Activated CD8-positive, alpha-beta T cell treated with anti-CD3 and anti-CD28 coated beads for 36 hours (primary cell): ENCODE measurements around the gene TNFRSF25. TPM values are rescaled to one million over a fixed set of nuclear protein-coding genes. Genes with fewer than 3 reads are reported as not detected.
A peak's percentile ranks its signal among the peaks of the same experiment; 100 is the strongest.

Experiments used
- ATAC-seq: fragments of 200-7000 bp; cut with Tn5 transposase; one replicate; pipeline ENCODE4 v1.10.0; 2021; ENCODE audit warnings: mild to moderate bottlenecking, moderate library complexity
- CTCF ChIA-PET: fragments of 350-600 bp; sonication (Branson Sonifier 250); formaldehyde crosslinking; loops from one replicate; lab custom pipeline; 2021; ENCODE audit warnings: antibody characterized with exemption; lab: Charles Lee
- POLR2A ChIA-PET: fragments of 350-600 bp; sonication (Branson Sonifier 250); formaldehyde crosslinking; loops from one replicate; lab custom pipeline; 2021; ENCODE audit warnings: antibody characterized with exemption; lab: Charles Lee
- DNase-seq: peaks from one replicate; pipeline ENCODE4 v3.0.0-alpha.2; 2020
- H3K27ac Mint-ChIP-seq: one replicate; pipeline ENCODE4 v1.8.0; 2021; ENCODE audit warnings: mild to moderate bottlenecking, mixed read lengths
- H3K27me3 Mint-ChIP-seq: one replicate; pipeline ENCODE4 v1.8.0; 2021; ENCODE audit warnings: mixed read lengths
- H3K36me3 Mint-ChIP-seq: one replicate; pipeline ENCODE4 v1.8.0; 2021; ENCODE audit warnings: low read depth, mixed read lengths
- H3K4me1 Mint-ChIP-seq: one replicate; pipeline ENCODE4 v1.8.0; 2021; ENCODE audit warnings: low read depth, mixed read lengths
- H3K4me3 Mint-ChIP-seq: one replicate; pipeline ENCODE4 v1.8.0; 2021; ENCODE audit warnings: mild to moderate bottlenecking, moderate library complexity, mixed read lengths
- H3K9me3 Mint-ChIP-seq: one replicate; pipeline ENCODE4 v1.8.0; 2021; ENCODE audit warnings: mixed read lengths
- intact Hi-C: fragments of 100-400 bp; cut with micrococcal nuclease; formaldehyde crosslinking; loops from one replicate; pipeline ENCODE4 v1.10.0; 2022
- total RNA-seq, 2 experiments: library from RNA; stranded (reverse); gene quantifications; one replicate each; pipeline ENCODE4 v1.2.3, GENCODE V29; 2021
- TF ChIP-seq, protein P1 (sequence below): fragments of 200-600 bp; IDR thresholded peaks from one replicate; pipeline ENCODE4 v1.8.0; 2022; ENCODE audit warnings: antibody characterized with exemption, mild to moderate bottlenecking

The TNFRSF25 gene
- total RNA-seq, 2 experiments from 2014 or later: 55.8 to 57.8 TPM

DNA sequence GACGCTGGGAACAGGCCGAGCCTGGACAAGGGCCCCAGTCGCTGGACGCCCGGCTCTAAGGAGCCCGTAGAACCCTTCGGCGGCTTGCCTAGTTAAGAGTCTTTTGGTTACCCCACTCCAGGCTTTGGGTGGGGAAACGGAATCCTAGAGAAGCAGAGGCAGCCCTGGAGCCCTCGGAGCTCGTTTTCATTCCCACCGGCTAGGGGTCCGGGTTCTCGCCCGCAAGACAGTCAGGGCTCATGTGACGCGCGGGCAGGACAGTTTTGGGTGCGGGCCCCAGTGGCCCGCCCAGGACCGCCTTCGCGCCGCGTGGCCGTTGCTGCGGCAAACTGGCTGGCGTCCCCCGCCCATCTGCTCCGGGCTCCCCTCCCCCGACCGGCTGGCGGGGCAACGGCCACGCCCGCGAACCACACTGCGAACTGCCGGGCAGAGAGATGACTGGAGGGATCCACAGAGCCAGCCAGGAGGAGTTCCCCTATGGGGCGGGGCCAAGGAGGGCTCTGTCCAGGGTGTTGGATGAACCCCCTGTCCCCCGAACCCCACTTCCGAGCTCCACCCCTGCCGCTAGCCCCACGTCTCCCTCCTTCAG is 45.4 kb downstream of the TNFRSF25 start:
- Mint-ChIP-seq H3K27ac (no peak overlapping the region), H3K4me1 (peaks cover 14% of the 10 kb centered on the region), H3K4me3 (no peak overlapping the region), H3K27me3 (peaks cover 70% of the 10 kb centered on the region), H3K9me3 (no peaks in the 10 kb centered on the region), H3K36me3 (no peaks in the 10 kb centered on the region)
- intact Hi-C loops: no loop called here
- TF ChIP-seq, protein P1, sequence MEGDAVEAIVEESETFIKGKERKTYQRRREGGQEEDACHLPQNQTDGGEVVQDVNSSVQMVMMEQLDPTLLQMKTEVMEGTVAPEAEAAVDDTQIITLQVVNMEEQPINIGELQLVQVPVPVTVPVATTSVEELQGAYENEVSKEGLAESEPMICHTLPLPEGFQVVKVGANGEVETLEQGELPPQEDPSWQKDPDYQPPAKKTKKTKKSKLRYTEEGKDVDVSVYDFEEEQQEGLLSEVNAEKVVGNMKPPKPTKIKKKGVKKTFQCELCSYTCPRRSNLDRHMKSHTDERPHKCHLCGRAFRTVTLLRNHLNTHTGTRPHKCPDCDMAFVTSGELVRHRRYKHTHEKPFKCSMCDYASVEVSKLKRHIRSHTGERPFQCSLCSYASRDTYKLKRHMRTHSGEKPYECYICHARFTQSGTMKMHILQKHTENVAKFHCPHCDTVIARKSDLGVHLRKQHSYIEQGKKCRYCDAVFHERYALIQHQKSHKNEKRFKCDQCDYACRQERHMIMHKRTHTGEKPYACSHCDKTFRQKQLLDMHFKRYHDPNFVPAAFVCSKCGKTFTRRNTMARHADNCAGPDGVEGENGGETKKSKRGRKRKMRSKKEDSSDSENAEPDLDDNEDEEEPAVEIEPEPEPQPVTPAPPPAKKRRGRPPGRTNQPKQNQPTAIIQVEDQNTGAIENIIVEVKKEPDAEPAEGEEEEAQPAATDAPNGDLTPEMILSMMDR: no peak
- ATAC-seq (no peak), DNase-seq (no peak)
- ChIA-PET POLR2A (interaction anchor here (0.7 to 1.4 kb wide), 2 partner anchors 16 to 27 kb away, joined by 3 to 6 read pairs; partner anchors contain the start of gene ACOT7), CTCF (interaction anchor here (0.7 to 10.7 kb wide), 6 partner anchors 15 to 173 kb away, joined by 3 to 79 read pairs (median 24); no protein-coding TSS in a partner anchor)

DNA sequence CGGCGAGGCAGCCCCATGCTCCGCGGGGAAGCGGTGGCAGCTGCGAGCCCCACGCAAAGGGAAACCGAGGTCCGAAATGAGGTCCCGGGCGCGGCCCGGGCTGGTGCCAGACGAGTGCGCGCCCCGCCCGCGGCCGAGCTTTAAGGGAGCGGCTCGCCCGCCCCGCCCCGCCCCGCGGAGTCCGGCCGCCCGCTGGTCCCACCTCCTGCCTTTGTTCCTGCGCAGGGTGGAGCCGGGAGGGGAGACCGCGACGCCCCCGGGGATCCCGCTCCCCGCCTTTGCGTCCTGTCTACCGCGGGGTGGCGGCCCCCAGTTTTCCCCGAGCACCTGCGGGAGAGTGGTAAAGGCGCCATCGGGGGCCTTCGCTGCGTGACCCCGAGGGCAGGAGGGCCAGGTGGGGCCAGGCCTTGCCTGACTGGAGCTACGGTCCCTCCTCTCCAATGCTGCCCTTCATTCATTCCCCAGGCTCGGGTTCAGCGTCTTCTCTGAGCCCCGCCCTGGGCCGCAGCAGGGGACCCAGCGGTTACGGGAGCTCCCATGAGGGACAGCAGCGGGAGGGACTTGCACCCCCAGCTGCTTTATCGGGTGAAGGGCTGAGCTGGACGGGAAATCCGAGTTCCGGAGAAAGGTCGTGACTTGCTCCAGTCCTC is 46.0 kb downstream of the TNFRSF25 start, which contains the start of gene HES2:
HES2 (minus strand) TSS at position 116 of the 650 bp plus-strand sequence; CDS start at position 17, 99 bp downstream.
- no peak within 1 kb of the TSS for H3K27ac Mint-ChIP-seq
- H3K4me3 Mint-ChIP-seq: no peak within 1 kb of the TSS
- H3K36me3 Mint-ChIP-seq: no peaks in the 10 kb centered on the region
- ChIA-PET POLR2A (interaction anchor here (1.4 kb wide), 1 partner anchor 26 kb away, joined by 6 read pairs; the partner anchor contains the start of gene ACOT7), CTCF (interaction anchor here (0.8 to 10.7 kb wide), 6 partner anchors 12 to 174 kb away, joined by 3 to 79 read pairs (median 5); no protein-coding TSS in a partner anchor)
- peaks cover 15% of the 10 kb centered on the region for H3K4me1 Mint-ChIP-seq
- H3K9me3 Mint-ChIP-seq: no peaks in the 10 kb centered on the region
- TF ChIP-seq, protein P1: no peak
- peaks cover 71% of the 10 kb centered on the region for H3K27me3 Mint-ChIP-seq
- peak; percentile 14 for ATAC-seq
- intact Hi-C loops: no loop called here
- DNase-seq: no peak

DNA sequence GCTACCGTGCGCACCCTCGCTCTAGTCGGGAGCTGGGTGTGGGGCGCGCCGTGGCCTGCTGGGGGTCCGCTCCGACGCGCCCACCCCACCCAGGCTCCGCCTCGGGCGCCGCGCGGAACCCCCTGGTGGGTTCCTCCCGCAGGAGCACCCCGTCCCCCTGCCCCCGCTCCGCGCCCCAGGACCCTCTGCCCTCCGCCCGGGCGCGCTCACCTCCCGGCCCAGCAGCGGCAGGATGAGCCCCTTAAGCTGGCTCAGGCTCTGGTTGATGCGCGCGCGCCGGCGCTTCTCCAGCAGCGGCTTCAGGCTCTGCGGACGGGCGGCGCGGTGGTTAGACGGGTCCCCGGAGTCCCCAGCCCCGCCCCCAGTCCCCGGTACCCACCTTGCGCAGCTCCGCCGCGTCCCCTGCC is 46.6 kb downstream of the TNFRSF25 start:
- intact Hi-C loops: no loop called here
- ChIA-PET CTCF (interaction anchor here (0.8 to 10.7 kb wide), 5 partner anchors 13 to 173 kb away, joined by 3 to 79 read pairs (median 3); no protein-coding TSS in a partner anchor), POLR2A (no interaction called here)
- no peak overlapping the region for H3K4me3 Mint-ChIP-seq
- DNase-seq: no peak
- peaks cover 75% of the 10 kb centered on the region for H3K27me3 Mint-ChIP-seq
- H3K4me1 Mint-ChIP-seq: peaks cover 20% of the 10 kb centered on the region
- TF ChIP-seq, protein P1: no peak
- H3K36me3 Mint-ChIP-seq: no peaks in the 10 kb centered on the region
- ATAC-seq: no peak
- no peaks in the 10 kb centered on the region for H3K9me3 Mint-ChIP-seq
- H3K27ac Mint-ChIP-seq: no peak overlapping the region

DNA sequence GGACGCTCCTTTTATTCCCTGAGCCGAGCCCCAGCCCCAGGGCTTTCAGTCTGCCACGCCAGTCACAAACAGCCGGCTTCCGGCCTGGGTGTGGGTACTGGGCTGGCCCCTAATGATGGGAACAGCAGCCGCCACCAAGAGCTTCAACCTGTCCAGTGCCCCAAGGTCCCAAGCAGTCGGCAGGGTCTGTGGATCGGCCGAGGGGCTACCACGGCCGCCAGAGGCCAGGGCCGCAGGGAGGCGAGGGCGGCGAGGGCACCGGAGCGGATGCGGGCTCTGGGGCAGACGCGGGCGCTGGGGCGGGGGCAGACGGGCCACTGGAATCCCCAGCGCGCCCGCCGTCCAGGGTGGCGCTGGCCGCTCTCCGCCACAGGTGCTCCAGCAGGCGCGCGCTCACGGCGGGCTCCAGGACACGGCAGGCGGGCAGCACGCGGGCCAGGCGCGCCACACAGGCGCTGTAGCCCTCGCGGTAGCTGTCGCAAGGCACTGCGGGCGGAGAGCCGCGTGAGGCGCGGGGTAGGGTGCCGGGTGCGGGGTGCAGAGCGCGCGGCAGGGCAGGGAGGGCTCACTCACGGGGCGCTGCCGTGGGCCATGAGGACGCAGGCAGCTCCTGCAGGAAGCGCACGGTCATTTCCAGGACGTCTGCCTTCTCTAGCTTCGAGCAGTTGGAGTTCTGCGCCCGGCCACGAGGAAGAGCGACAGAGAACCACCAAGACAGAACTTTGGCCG is 47.1 kb downstream of the TNFRSF25 start:
- H3K4me3 Mint-ChIP-seq: no peak overlapping the region
- no peaks in the 10 kb centered on the region for H3K9me3 Mint-ChIP-seq
- intact Hi-C loops: no loop called here
- H3K27me3 Mint-ChIP-seq: peaks cover 73% of the 10 kb centered on the region
- peaks cover 17% of the 10 kb centered on the region for H3K4me1 Mint-ChIP-seq
- CTCF ChIA-PET: interaction anchor here (0.8 to 10.7 kb wide), 5 partner anchors 14 to 173 kb away, joined by 3 to 79 read pairs (median 3); no protein-coding TSS in a partner anchor
- DNase-seq (no peak), ATAC-seq (no peak)
- TF ChIP-seq, protein P1: no peak
- no peaks in the 10 kb centered on the region for H3K36me3 Mint-ChIP-seq
- H3K27ac Mint-ChIP-seq: no peak overlapping the region
- POLR2A ChIA-PET: interaction anchor here (0.6 kb wide), 1 partner anchor 59 kb away, joined by 3 read pairs; no protein-coding TSS in a partner anchor
